ENCODE measurements around the gene ATRN.
"Not testable (repeated sequence)": the region's sequence is repeated elsewhere in the genome, so short reads cannot be mapped to it uniquely, and the experiment has no call there.

ATRN gene

GRCh38 chr20:3471397-3472021, 691 bp downstream of the ATRN start:
- no peak for DNase-seq

GRCh38 chr20:3472105-3472504, 1.3 kb downstream of the ATRN start:
- no peak for DNase-seq

- DNase-seq, result no peak
Measured at GRCh38 chr20:3473324-3473723, 2.5 kb downstream of the ATRN start.

GRCh38 chr20:3473944-3474343, 3.1 kb downstream of the ATRN start:
- no peak for DNase-seq

GRCh38 chr20:3477003-3477860, 6.4 kb downstream of the ATRN start:
- not testable (repeated sequence) for DNase-seq

GRCh38 chr20:3477861-3478544, 7.2 kb downstream of the ATRN start:
- DNase-seq, result no peak

- no peak for DNase-seq
Measured at GRCh38 chr20:3479025-3479424, 8.2 kb downstream of the ATRN start.

- DNase-seq, result no peak
Measured at GRCh38 chr20:3479759-3480615, 9.2 kb downstream of the ATRN start.

GRCh38 chr20:3483309-3483708, 12.5 kb downstream of the ATRN start:
- no peak for DNase-seq

GRCh38 chr20:3483784-3484183, 13.0 kb downstream of the ATRN start:
- DNase-seq, result no peak

GRCh38 chr20:3485913-3486312, 15.1 kb downstream of the ATRN start:
- no peak for DNase-seq

GRCh38 chr20:3486850-3487249, 16.0 kb downstream of the ATRN start:
- DNase-seq, result no peak

GRCh38 chr20:3492669-3493068, 21.9 kb downstream of the ATRN start:
- no peak for DNase-seq

- DNase-seq, result no peak
Measured at GRCh38 chr20:3494218-3494617, 23.4 kb downstream of the ATRN start.

GRCh38 chr20:3502878-3503277, 32.1 kb downstream of the ATRN start:
- DNase-seq, result no peak

GRCh38 chr20:3505148-3505547, 34.3 kb downstream of the ATRN start:
- no peak for DNase-seq

GRCh38 chr20:3509064-3509463, 38.2 kb downstream of the ATRN start:
- no peak for DNase-seq

GRCh38 chr20:3510110-3510509, 39.3 kb downstream of the ATRN start:
- DNase-seq, result no peak

GRCh38 chr20:3512239-3512638, 41.4 kb downstream of the ATRN start:
- DNase-seq, result not testable (repeated sequence)

- DNase-seq, result no peak
Measured at GRCh38 chr20:3514012-3514642, 43.3 kb downstream of the ATRN start.

- no peak for DNase-seq
Measured at GRCh38 chr20:3515379-3516170, 44.8 kb downstream of the ATRN start.
